Activated CD4-positive, alpha-beta T cell treated with anti-CD3 and anti-CD28 coated beads, Interleukin-2, amount 50 U/mL, for 4 hours (primary cell): ENCODE data around the gene SLX9.
"Not testable (repeated sequence)": the region's sequence is repeated elsewhere in the genome, so short reads cannot be mapped to it uniquely, and the experiment has no call there.

Experiments
- DNase-seq, 2 experiments: peaks; one replicate each; pipeline ENCODE4 v3.0.0-alpha.2; 2020

Gene SLX9

GRCh38 chr21:44917446-44918106 is 22.3 kb upstream of the SLX9 start:
- no peak for DNase-seq

GRCh38 chr21:44918107-44918470 is 21.7 kb upstream of the SLX9 start:
- no peak for DNase-seq

- no peak for DNase-seq
Measured at GRCh38 chr21:44918581-44919033, 21.2 kb upstream of the SLX9 start.

GRCh38 chr21:44919111-44919912 is 20.5 kb upstream of the SLX9 start:
- no peak for DNase-seq

- no peak for DNase-seq
Measured at GRCh38 chr21:44919913-44920693, 19.7 kb upstream of the SLX9 start.

- no peak for DNase-seq
Measured at GRCh38 chr21:44920694-44921604, 18.9 kb upstream of the SLX9 start, which contains the start of gene ITGB2. Gene ITGB2, minus strand, starts transcription at chr21:44920899. Its CDS starts 10,117 bp downstream, at chr21:44910782.

- no peak for DNase-seq
Measured at GRCh38 chr21:44921928-44922327, 17.9 kb upstream of the SLX9 start.

- DNase-seq: no peak
Measured at GRCh38 chr21:44923480-44924084, 16.2 kb upstream of the SLX9 start.

- no peak for DNase-seq
Measured at GRCh38 chr21:44924606-44925377, 15.0 kb upstream of the SLX9 start.

GRCh38 chr21:44925378-44925755 is 14.5 kb upstream of the SLX9 start:
- no peak for DNase-seq

- peak in 1 of 2 experiments; percentile 38 for DNase-seq
Measured at GRCh38 chr21:44926331-44927101, 13.3 kb upstream of the SLX9 start.

GRCh38 chr21:44927259-44927586 is 12.6 kb upstream of the SLX9 start:
- DNase-seq: no peak

GRCh38 chr21:44927587-44928461 is 12.0 kb upstream of the SLX9 start:
- peak; percentile 95 to 96 for DNase-seq

GRCh38 chr21:44928500-44929241 is 11.2 kb upstream of the SLX9 start:
- DNase-seq: not testable (repeated sequence)

GRCh38 chr21:44929242-44929798 is 10.5 kb upstream of the SLX9 start:
- no peak for DNase-seq

- no peak for DNase-seq
Measured at GRCh38 chr21:44929799-44930542, 9.9 kb upstream of the SLX9 start.

- DNase-seq: peak; percentile 64 to 68
Measured at GRCh38 chr21:44930543-44930981, 9.3 kb upstream of the SLX9 start.

- no peak for DNase-seq
Measured at GRCh38 chr21:44931137-44931500, 8.7 kb upstream of the SLX9 start.
